Neural progenitor cell (in vitro differentiated cells): ENCODE data around the gene SIRT1. TPM values are rescaled to one million over a fixed set of nuclear protein-coding genes. Genes with fewer than 3 reads are reported as not detected.

Experiments
- DNase-seq: peaks from one replicate; pipeline ENCODE4 v3.0.0-alpha.2; 2016; ENCODE audit warnings: low spot score
- H2AFZ ChIP-seq: fragments of 200-600 bp; sonication (generic); replicated peaks from 2 replicates; pipeline ENCODE4 v1.6.1; 2016; ENCODE audit warnings: antibody characterized with exemption
- H3F3A ChIP-seq: fragments of 200-600 bp; sonication (generic); 2 replicates; pipeline ENCODE4 v1.6.1; 2016; ENCODE audit warnings: antibody characterized with exemption, low read depth
- H3K27ac ChIP-seq: fragments of 200-600 bp; sonication (generic); 2 replicates; pipeline ENCODE4 v1.5.1; 2016; ENCODE audit warnings: mild to moderate bottlenecking
- H3K27me3 ChIP-seq: fragments of 200-600 bp; sonication (generic); 2 replicates; pipeline ENCODE4 v1.6.1; 2016; ENCODE audit warnings: mild to moderate bottlenecking, moderate library complexity
- H3K36me3 ChIP-seq: fragments of 200-600 bp; sonication (generic); 2 replicates; pipeline ENCODE4 v1.5.1; 2016
- H3K4me1 ChIP-seq: fragments of 200-600 bp; sonication (generic); 2 replicates; pipeline ENCODE4 v1.6.1; 2016; ENCODE audit warnings: mixed run types
- H3K4me2 ChIP-seq: fragments of 200-600 bp; sonication (generic); 2 replicates; pipeline ENCODE4 v1.6.1; 2016
- H3K4me3 ChIP-seq: fragments of 200-600 bp; sonication (generic); 2 replicates; pipeline ENCODE4 v1.5.1; 2016
- H3K79me2 ChIP-seq: fragments of 200-600 bp; sonication (generic); 2 replicates; pipeline ENCODE4 v1.6.1; 2016; ENCODE audit warnings: low read depth
- H3K9ac ChIP-seq: fragments of 200-600 bp; sonication (generic); 2 replicates; pipeline ENCODE4 v1.6.1; 2016
- H3K9me3 ChIP-seq: fragments of 200-600 bp; sonication (generic); 2 replicates; pipeline ENCODE4 v1.5.1; 2016; ENCODE audit warnings: low read depth
- H4K20me1 ChIP-seq: fragments of 200-600 bp; sonication (generic); 2 replicates; pipeline ENCODE4 v1.6.1; 2016; ENCODE audit warnings: low read depth
- H3K27ac Mint-ChIP-seq: 3 replicates; pipeline ENCODE4 v1.8.0; 2021; ENCODE audit warnings: mixed read lengths
- H3K27me3 Mint-ChIP-seq: 2 replicates; pipeline ENCODE4 v1.8.0; 2022; ENCODE audit warnings: low read depth, mild to moderate bottlenecking, inconsistent platforms, moderate library complexity, mixed read lengths; ENCODE audit not compliant: insufficient read depth
- H3K36me3 Mint-ChIP-seq: 3 replicates; pipeline ENCODE4 v1.8.0; 2021; ENCODE audit warnings: mixed read lengths
- H3K4me1 Mint-ChIP-seq: 3 replicates; pipeline ENCODE4 v1.8.0; 2021; ENCODE audit warnings: mixed read lengths
- H3K4me3 Mint-ChIP-seq: 3 replicates; pipeline ENCODE4 v1.8.0; 2021; ENCODE audit warnings: mild to moderate bottlenecking, moderate library complexity, mixed read lengths
- H3K9me3 Mint-ChIP-seq: 3 replicates; pipeline ENCODE4 v1.8.0; 2020; ENCODE audit warnings: mixed read lengths
- EZH2 ChIP-seq: fragments of 200-600 bp; sonication (generic); IDR thresholded peaks from 2 replicates; pipeline ENCODE4 v1.6.1; 2017; ENCODE audit warnings: antibody characterized with exemption, mild to moderate bottlenecking, moderate library complexity
- EZH2phosphoT487 ChIP-seq: fragments of 200-600 bp; sonication (generic); IDR thresholded peaks from 2 replicates; pipeline ENCODE4 v1.6.1; 2017; ENCODE audit warnings: antibody characterized with exemption
- total RNA-seq: library from RNA; depleted of rRNA; stranded (reverse); fragments of >200 nt; gene quantifications from 2 replicates; pipeline ENCODE4 v1.2.3, GENCODE V29; 2015; ENCODE audit warnings: low replicate concordance
- TF ChIP-seq, protein P1 (sequence below): fragments of 200-600 bp; sonication (generic); IDR thresholded peaks from 2 replicates; pipeline ENCODE4 v1.5.1; 2017; ENCODE audit warnings: antibody characterized with exemption, mild to moderate bottlenecking

The SIRT1 gene
- total RNA-seq, 1 donor from 2014 or later, result 48.5 TPM

DNA sequence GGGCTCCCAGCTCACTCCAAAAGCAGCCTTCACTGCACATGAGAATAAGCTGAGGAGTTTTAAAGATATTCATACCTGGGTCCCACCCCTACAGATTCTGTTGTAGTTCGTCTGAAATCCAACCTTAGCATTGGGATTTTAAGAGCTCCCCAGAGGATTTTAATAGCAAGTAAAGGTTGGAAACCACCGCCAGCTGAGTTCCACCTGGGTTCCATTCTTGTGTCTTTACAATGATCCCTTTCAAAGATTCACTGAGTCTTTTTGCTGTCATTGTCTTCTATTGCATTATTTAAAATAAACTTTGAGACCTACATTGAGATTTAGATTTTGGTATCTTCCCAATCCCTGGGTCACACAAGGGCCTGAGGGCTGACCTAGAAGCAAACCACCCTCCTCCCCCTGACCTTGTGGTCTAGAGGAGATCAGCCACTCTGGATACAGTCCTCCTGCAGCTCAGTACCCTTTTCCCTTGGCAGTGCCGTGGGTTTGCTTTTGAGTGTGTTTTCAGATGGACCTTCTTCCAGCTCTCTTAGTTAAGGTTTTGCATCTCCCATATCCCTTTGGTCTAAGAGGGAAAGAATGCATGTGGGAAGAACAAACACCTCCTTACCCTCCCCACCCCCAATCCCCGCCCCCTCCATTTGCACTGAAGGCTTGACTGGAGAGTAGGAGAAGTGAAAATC, 22.6 kb upstream of the SIRT1 start:
- peaks cover 19% of the 10 kb centered on the region for H3K4me1 ChIP-seq
- Mint-ChIP-seq H3K9me3 (no peaks in the 10 kb centered on the region), H3K4me3 (no peak overlapping the region)

DNA sequence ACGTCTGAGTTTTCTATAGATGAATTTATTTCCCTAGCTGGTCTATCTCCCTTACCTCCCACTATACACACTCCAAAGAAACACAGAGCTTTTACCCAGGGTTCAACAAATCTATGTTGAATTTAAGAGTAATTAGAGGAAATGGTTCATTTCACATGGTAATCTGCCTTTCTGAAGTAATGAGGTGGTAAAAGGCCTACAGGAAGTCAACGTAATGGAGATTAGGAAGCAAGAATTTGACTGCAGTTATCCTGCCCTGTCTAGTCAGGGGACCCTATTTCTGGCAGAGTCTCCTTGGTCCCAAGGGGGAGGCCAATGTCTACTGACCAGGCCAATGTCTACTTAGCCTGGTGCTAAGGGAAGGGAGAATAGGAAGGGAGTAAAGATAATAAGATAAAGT, 21.4 kb upstream of the SIRT1 start:
- no peak for DNase-seq
- H3K4me3 ChIP-seq, result peak overlapping the region; percentile 11
- H3K27ac ChIP-seq, result no peak overlapping the region
- H3F3A ChIP-seq, result peaks cover 19% of the 10 kb centered on the region
- no peaks in the 10 kb centered on the region for H4K20me1 ChIP-seq
- H3K4me3 Mint-ChIP-seq, result no peak overlapping the region
- no peak overlapping the region for H2AFZ ChIP-seq
- H3K36me3 ChIP-seq, result no peaks in the 10 kb centered on the region
- H3K9me3 ChIP-seq, result no peaks in the 10 kb centered on the region
- TF ChIP-seq, protein P1, sequence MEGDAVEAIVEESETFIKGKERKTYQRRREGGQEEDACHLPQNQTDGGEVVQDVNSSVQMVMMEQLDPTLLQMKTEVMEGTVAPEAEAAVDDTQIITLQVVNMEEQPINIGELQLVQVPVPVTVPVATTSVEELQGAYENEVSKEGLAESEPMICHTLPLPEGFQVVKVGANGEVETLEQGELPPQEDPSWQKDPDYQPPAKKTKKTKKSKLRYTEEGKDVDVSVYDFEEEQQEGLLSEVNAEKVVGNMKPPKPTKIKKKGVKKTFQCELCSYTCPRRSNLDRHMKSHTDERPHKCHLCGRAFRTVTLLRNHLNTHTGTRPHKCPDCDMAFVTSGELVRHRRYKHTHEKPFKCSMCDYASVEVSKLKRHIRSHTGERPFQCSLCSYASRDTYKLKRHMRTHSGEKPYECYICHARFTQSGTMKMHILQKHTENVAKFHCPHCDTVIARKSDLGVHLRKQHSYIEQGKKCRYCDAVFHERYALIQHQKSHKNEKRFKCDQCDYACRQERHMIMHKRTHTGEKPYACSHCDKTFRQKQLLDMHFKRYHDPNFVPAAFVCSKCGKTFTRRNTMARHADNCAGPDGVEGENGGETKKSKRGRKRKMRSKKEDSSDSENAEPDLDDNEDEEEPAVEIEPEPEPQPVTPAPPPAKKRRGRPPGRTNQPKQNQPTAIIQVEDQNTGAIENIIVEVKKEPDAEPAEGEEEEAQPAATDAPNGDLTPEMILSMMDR, result no peak
- TF ChIP-seq EZH2 (no peak), EZH2phosphoT487 (no peak)
- peaks cover 6% of the 10 kb centered on the region for H3K4me1 Mint-ChIP-seq
- H3K9me3 Mint-ChIP-seq, result no peaks in the 10 kb centered on the region
- H3K4me1 ChIP-seq, result peaks cover 19% of the 10 kb centered on the region
- peak overlapping the region; percentile 57 for H3K4me2 ChIP-seq
- no peak overlapping the region for H3K9ac ChIP-seq
- H3K27ac Mint-ChIP-seq, result no peak overlapping the region
- H3K79me2 ChIP-seq, result no peaks in the 10 kb centered on the region
- no peaks in the 10 kb centered on the region for H3K36me3 Mint-ChIP-seq
- no peaks in the 10 kb centered on the region for H3K27me3 ChIP-seq
- no peaks in the 10 kb centered on the region for H3K27me3 Mint-ChIP-seq

More for the DNA sequence above, 22.6 kb upstream of the SIRT1 start:
- Mint-ChIP-seq H3K27me3 (no peaks in the 10 kb centered on the region), H3K4me1 (peaks cover 6% of the 10 kb centered on the region), H3K27ac (no peak overlapping the region), H3K36me3 (no peaks in the 10 kb centered on the region)
- Histone ChIP-seq H3K4me2 (peak overlapping the region; percentile 57), H2AFZ (no peak overlapping the region), H3K36me3 (no peaks in the 10 kb centered on the region), H3K27ac (no peak overlapping the region), H4K20me1 (no peaks in the 10 kb centered on the region), H3K79me2 (no peaks in the 10 kb centered on the region), H3K9me3 (no peaks in the 10 kb centered on the region), H3F3A (peaks cover 19% of the 10 kb centered on the region), H3K9ac (no peak overlapping the region), H3K4me3 (peak overlapping the region; percentile 11), H3K27me3 (no peaks in the 10 kb centered on the region)
- DNase-seq, result peak; percentile 17
- TF ChIP-seq, protein P1, result no peak
- TF ChIP-seq EZH2phosphoT487, result no peak
- no peak for TF ChIP-seq EZH2

DNA sequence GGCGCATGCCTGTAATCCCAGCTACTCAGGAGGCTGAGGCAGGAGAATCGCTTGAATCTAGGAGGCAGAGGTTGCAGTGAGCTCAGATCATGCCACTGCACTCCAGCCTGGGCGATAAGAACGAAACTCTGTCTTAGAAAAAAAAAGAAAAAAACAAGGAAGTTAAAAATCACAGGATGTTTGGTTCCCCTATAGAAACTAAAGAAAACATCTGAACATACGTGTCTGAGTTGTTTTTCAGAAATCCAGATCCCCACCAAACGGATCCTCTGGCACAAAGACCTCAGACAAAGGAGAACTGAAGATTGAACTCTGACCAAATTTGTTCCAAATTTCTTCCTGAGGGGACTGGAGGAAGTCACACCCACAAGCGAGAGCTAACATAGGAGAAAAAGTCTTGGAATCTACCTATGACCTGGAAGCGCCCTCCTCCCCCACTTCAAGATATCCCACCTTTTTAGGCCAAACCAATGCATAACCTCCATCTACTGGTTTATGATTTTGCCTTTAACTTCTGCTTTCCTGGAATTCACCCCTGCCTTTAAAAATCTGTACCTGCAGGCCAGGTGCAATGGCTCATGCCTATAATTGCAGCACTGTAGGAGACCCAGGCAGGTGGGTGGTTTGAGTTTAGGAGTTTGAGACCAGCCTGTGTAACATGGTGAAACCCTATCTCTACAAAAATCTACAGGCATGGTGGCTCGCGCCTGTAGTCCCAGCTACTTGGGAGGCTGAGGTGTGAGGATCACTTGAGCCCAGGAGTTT, 19.7 kb upstream of the SIRT1 start:
- Histone ChIP-seq H3K36me3 (no peaks in the 10 kb centered on the region), H4K20me1 (no peaks in the 10 kb centered on the region), H2AFZ (no peak overlapping the region), H3K9me3 (no peaks in the 10 kb centered on the region), H3K4me2 (no peak overlapping the region), H3K27me3 (no peaks in the 10 kb centered on the region), H3K9ac (no peak overlapping the region), H3K4me1 (peaks cover 19% of the 10 kb centered on the region), H3F3A (peaks cover 19% of the 10 kb centered on the region), H3K27ac (no peak overlapping the region), H3K79me2 (no peaks in the 10 kb centered on the region), H3K4me3 (no peak overlapping the region)
- Mint-ChIP-seq H3K36me3 (no peaks in the 10 kb centered on the region), H3K4me3 (no peak overlapping the region), H3K27me3 (no peaks in the 10 kb centered on the region), H3K27ac (no peak overlapping the region), H3K4me1 (peaks cover 6% of the 10 kb centered on the region), H3K9me3 (no peaks in the 10 kb centered on the region)
- no peak for DNase-seq
- TF ChIP-seq, protein P1, result no peak
- TF ChIP-seq EZH2, result no peak
- no peak for TF ChIP-seq EZH2phosphoT487
